GM21737 (cell line): ENCODE data around the gene LGALS7B.
"Not testable (repeated sequence)": the region's sequence is repeated elsewhere in the genome, so short reads cannot be mapped to it uniquely, and the experiment has no call there.

ENCODE experiments used
- ATAC-seq: cut with Tn5 transposase; IDR thresholded peaks from one replicate; pipeline ENCODE4 v1.9.1; 2021; ENCODE audit warnings: mild to moderate bottlenecking, moderate library complexity; ENCODE audit not compliant: unreplicated experiment

The LGALS7B gene

GRCh38 chr19:38788478-38789243 is at the start of gene LGALS7B:
Gene LGALS7B (plus strand): TSS chr19:38789200. CDS start chr19:38789227, 27 bp downstream.
- ATAC-seq, result no peak

GRCh38 chr19:38739440-38740256 is 49.4 kb upstream of the LGALS7B start:
- ATAC-seq, result no peak

- ATAC-seq, result no peak
These were observed 48.8 kb upstream of the LGALS7B start for GRCh38 chr19:38740257-38740592.

GRCh38 chr19:38740932-38741331 is 48.1 kb upstream of the LGALS7B start:
- no peak for ATAC-seq

GRCh38 chr19:38741670-38742069 is 47.3 kb upstream of the LGALS7B start:
- no peak for ATAC-seq

- no peak for ATAC-seq
These were observed 46.7 kb upstream of the LGALS7B start for GRCh38 chr19:38742296-38742695.

- no peak for ATAC-seq
These were observed 46.1 kb upstream of the LGALS7B start for GRCh38 chr19:38742906-38743305.

GRCh38 chr19:38743394-38744297 is 45.4 kb upstream of the LGALS7B start:
- ATAC-seq, result no peak

- no peak for ATAC-seq
These were observed 44.7 kb upstream of the LGALS7B start, which contains the start of gene CAPN12 for GRCh38 chr19:38744298-38744681. Gene CAPN12 (minus strand): TSS chr19:38744474. CDS start chr19:38744165, 309 bp downstream.

GRCh38 chr19:38744874-38745273 is 44.1 kb upstream of the LGALS7B start:
- ATAC-seq, result no peak

- ATAC-seq, result no peak
These were observed 43.7 kb upstream of the LGALS7B start for GRCh38 chr19:38745316-38745715.

GRCh38 chr19:38753783-38754182 is 35.2 kb upstream of the LGALS7B start:
- ATAC-seq, result not testable (repeated sequence)

GRCh38 chr19:38754196-38754595 is 34.8 kb upstream of the LGALS7B start:
- not testable (repeated sequence) for ATAC-seq

- no peak for ATAC-seq
These were observed 29.4 kb upstream of the LGALS7B start for GRCh38 chr19:38759590-38760003.

- not testable (repeated sequence) for ATAC-seq
These were observed 28.0 kb upstream of the LGALS7B start for GRCh38 chr19:38760805-38761517.

- ATAC-seq, result not testable (repeated sequence)
These were observed 27.1 kb upstream of the LGALS7B start for GRCh38 chr19:38761884-38762389.

GRCh38 chr19:38763795-38764220 is 25.2 kb upstream of the LGALS7B start:
- no peak for ATAC-seq

GRCh38 chr19:38765214-38765613 is 23.8 kb upstream of the LGALS7B start:
- no peak for ATAC-seq

- ATAC-seq, result no peak
These were observed 22.5 kb upstream of the LGALS7B start for GRCh38 chr19:38766276-38767047.
